Measurements from ENCODE around the gene ACSL3. TPM values are rescaled to one million over a fixed set of nuclear protein-coding genes. Genes with fewer than 3 reads are reported as not detected.

Gene ACSL3
- total RNA-seq, 1 experiment from 2014 or later, result 181 TPM

DNA sequence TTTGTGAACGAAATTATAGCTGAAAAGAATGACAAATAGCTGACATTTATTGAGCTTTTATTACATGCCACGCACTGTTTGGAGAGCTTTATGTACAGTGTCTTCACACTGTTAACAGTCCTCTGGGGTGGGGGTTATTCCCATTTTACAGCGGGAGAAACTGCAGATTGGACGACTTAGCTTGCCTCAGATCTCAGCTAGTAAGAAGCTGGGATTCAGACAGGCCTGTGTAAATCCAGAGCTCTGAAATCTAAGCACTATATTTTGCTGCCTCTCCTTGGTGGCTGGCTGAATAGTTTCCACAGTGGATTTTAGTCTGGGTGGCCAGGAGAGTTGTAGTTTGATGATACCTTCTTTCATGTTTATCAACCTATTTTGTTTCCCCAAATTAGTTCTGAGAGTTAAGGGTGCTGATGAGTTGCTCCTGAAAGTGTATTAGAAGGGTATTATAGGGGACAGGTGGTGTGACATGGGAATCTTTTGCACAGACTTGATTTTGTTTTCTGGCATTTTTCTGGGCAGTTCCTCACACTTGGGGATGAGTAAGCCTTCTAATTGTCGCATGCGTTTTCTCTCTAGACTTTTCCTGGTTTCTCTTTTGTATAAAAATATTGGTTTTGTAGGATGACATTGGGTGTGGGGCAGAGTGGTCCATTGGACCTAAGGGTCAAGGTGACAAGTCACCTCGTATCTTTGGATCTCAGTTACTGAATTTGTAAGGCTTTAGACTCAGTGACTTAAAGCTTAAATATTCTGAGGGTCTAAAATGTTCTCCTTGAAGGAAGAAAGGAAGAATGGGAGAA is 1.5 kb downstream of the ACSL3 start:
- BruUV-seq (replicated peaks), result TSS peak; percentile 69

GRCh38 chr2:222862909-222863544 is 2.2 kb downstream of the ACSL3 start:
- intact Hi-C loops (cut with micrococcal nuclease; ENCODE audit: unreplicated experiment), result loop anchor here (1.0 to 5.0 kb wide), 3 partner anchors 40 to 171 kb away; no protein-coding TSS in a partner anchor
- H3K36me3 Mint-ChIP-seq (ENCODE audit: insufficient read depth, unreplicated experiment), result no peaks in the 10 kb centered on the region
- peaks cover 15% of the 10 kb centered on the region for H3K4me1 Mint-ChIP-seq (ENCODE audit: low read depth, unreplicated experiment)
- H3K27ac Mint-ChIP-seq (ENCODE audit: unreplicated experiment), result no peak overlapping the region
- POLR2A ChIA-PET, result interaction anchor here (1.8 kb wide), 1 partner anchor 154 kb away, joined by 8 read pairs; no protein-coding TSS in a partner anchor
- no TSS peak for BruUV-seq (replicated peaks)
- H3K9me3 ChIP-seq, result no peaks in the 10 kb centered on the region
- no peaks in the 10 kb centered on the region for H3K9me3 Mint-ChIP-seq (ENCODE audit: unreplicated experiment)
- H3K4me3 Mint-ChIP-seq (ENCODE audit: unreplicated experiment), result no peak overlapping the region
- DNase-seq, result no peak
- no peaks in the 10 kb centered on the region for H3K36me3 ChIP-seq (ENCODE audit: control insufficient read depth, insufficient read depth, low read length)
- peak overlapping the region; percentile 99; the same call in 1 of the 2 replicates for H3K4me3 ChIP-seq (ENCODE audit: low read depth, low read length)
- H3K4me1 ChIP-seq, result peaks cover 51% of the 10 kb centered on the region
- CTCF ChIA-PET, result interaction anchor here (1.4 to 2.2 kb wide), 3 partner anchors 40 to 154 kb away, joined by 11 to 19 read pairs (median 19); no protein-coding TSS in a partner anchor
- H3K27me3 Mint-ChIP-seq (ENCODE audit: insufficient read depth, unreplicated experiment), result no peaks in the 10 kb centered on the region
- TF ChIP-seq CTCF (IDR thresholded peaks at IDR 0.05; ENCODE audit: insufficient read depth in 1 of 2, low read depth in 1 of 2, low read length in 1 of 2, severe bottlenecking in 1 of 2, unreplicated experiment in 1 of 2), result no peak
- H3K27me3 ChIP-seq (replicated peaks; ENCODE audit: control insufficient read depth, insufficient read depth, low read length), result no peaks in the 10 kb centered on the region

More for the DNA sequence above, 1.5 kb downstream of the ACSL3 start:
- no peak for DNase-seq
- peak in 1 of 2 experiments; percentile 44 for TF ChIP-seq CTCF (IDR thresholded peaks at IDR 0.05; ENCODE audit: insufficient read depth in 1 of 2, low read depth in 1 of 2, low read length in 1 of 2, severe bottlenecking in 1 of 2, unreplicated experiment in 1 of 2)
- peaks cover 51% of the 10 kb centered on the region for H3K4me1 ChIP-seq
- Mint-ChIP-seq H3K27ac (ENCODE audit: unreplicated experiment) (peak overlapping the region; percentile 78), H3K27me3 (ENCODE audit: insufficient read depth, unreplicated experiment) (no peaks in the 10 kb centered on the region), H3K4me3 (ENCODE audit: unreplicated experiment) (no peak overlapping the region), H3K4me1 (ENCODE audit: low read depth, unreplicated experiment) (peaks cover 15% of the 10 kb centered on the region), H3K36me3 (ENCODE audit: insufficient read depth, unreplicated experiment) (peaks cover under 1% of the 10 kb centered on the region), H3K9me3 (ENCODE audit: unreplicated experiment) (no peaks in the 10 kb centered on the region)
- H3K9me3 ChIP-seq, result no peaks in the 10 kb centered on the region
- ChIA-PET CTCF (interaction anchor here (0.6 to 2.2 kb wide), 11 partner anchors 33 to 172 kb away, joined by 3 to 30 read pairs (median 4); no protein-coding TSS in a partner anchor), POLR2A (interaction anchor here (1.1 to 1.8 kb wide), 5 partner anchors 14 to 153 kb away, joined by 3 to 8 read pairs (median 4); no protein-coding TSS in a partner anchor)
- peak overlapping the region; percentile 99 for H3K4me3 ChIP-seq (ENCODE audit: low read depth, low read length)
- H3K27me3 ChIP-seq (replicated peaks; ENCODE audit: control insufficient read depth, insufficient read depth, low read length), result no peaks in the 10 kb centered on the region; the same call in 1 of the 2 replicates
- H3K36me3 ChIP-seq (ENCODE audit: control insufficient read depth, insufficient read depth, low read length), result no peaks in the 10 kb centered on the region
- intact Hi-C loops (cut with micrococcal nuclease; ENCODE audit: unreplicated experiment), result loop anchor here (1.0 to 5.0 kb wide), 3 partner anchors 41 to 170 kb away; no protein-coding TSS in a partner anchor

DNA sequence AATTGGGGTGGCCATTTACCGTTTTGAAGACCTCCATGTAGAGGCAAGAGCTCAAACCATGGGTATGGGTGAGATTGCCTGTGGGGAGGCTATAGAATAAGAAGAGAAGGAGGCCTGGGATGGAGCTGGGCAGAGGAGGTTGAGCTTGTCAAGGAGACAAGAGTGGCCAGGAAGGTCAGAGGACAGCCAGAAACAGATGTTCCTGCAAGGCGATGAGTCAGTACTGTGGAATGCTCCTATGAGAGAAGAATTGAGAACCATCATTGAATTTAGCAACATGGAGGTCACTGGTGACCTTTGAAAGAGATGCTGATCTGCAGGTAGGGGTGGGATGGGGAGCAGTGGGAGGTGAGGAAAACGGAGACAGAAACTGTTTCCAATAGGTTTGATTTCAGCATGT is 3.5 kb downstream of the ACSL3 start:
- no peaks in the 10 kb centered on the region for H3K27me3 Mint-ChIP-seq (ENCODE audit: insufficient read depth, unreplicated experiment)
- H3K9me3 Mint-ChIP-seq (ENCODE audit: unreplicated experiment), result no peaks in the 10 kb centered on the region
- no peaks in the 10 kb centered on the region for H3K36me3 ChIP-seq (ENCODE audit: control insufficient read depth, insufficient read depth, low read length)
- peaks cover 50% of the 10 kb centered on the region for H3K4me1 ChIP-seq
- POLR2A ChIA-PET, result interaction anchor here (0.5 to 0.7 kb wide), 2 partner anchors 110 to 113 kb away, joined by 3 to 6 read pairs; no protein-coding TSS in a partner anchor
- peaks cover 15% of the 10 kb centered on the region for H3K4me1 Mint-ChIP-seq (ENCODE audit: low read depth, unreplicated experiment)
- H3K27me3 ChIP-seq (replicated peaks; ENCODE audit: control insufficient read depth, insufficient read depth, low read length), result no peaks in the 10 kb centered on the region
- no peak overlapping the region for H3K27ac Mint-ChIP-seq (ENCODE audit: unreplicated experiment)
- H3K36me3 Mint-ChIP-seq (ENCODE audit: insufficient read depth, unreplicated experiment), result no peaks in the 10 kb centered on the region
- TF ChIP-seq CTCF (IDR thresholded peaks at IDR 0.05; ENCODE audit: insufficient read depth in 1 of 2, low read depth in 1 of 2, low read length in 1 of 2, severe bottlenecking in 1 of 2, unreplicated experiment in 1 of 2), result no peak
- no peak overlapping the region for H3K4me3 Mint-ChIP-seq (ENCODE audit: unreplicated experiment)
- CTCF ChIA-PET, result interaction anchor here (1.4 to 2.3 kb wide), 2 partner anchors 39 to 155 kb away, joined by 11 to 14 read pairs; no protein-coding TSS in a partner anchor
- BruUV-seq (replicated peaks), result no TSS peak
- no peak overlapping the region for H3K4me3 ChIP-seq (ENCODE audit: low read depth, low read length)
- no peaks in the 10 kb centered on the region for H3K9me3 ChIP-seq
- intact Hi-C loops (cut with micrococcal nuclease; ENCODE audit: unreplicated experiment), result loop anchor here (5.0 kb wide), 1 partner anchor 172 kb away; no protein-coding TSS in a partner anchor
- DNase-seq, result peak; percentile 54 to 71

Measured in Caco-2 (cell line).